ENCODE results near the gene LRRTM1.

Gene LRRTM1

DNA sequence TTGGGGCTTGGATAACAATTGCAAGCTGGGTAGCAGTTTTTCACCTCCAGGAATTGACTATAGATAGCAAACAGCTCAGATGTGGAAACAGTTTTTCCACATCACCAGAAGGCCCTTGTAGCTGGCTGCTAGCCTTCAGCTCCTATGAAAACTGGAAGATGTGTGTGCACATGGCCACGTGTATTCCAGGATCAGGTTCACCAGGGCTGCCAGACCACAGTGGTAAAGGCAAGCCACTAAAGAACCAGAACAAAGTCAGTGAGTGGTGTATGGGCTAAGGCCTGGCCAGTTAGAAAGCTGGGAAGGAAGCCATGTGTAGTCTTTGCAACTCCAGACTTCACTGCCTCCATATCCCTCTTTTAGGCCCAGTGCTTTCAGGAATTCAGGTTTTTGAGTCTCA lies 12.9 kb downstream of the LRRTM1 start:
- Mint-ChIP-seq H3K36me3 (no peaks in the 10 kb centered on the region), H3K4me3 (no peak overlapping the region), H3K27ac (no peak overlapping the region), H3K9me3 (peaks cover 0 to 2% of the 10 kb centered on the region in 2 donors), H3K4me1 (no peaks in the 10 kb centered on the region), H3K27me3 (no peaks in the 10 kb centered on the region)
- DNase-seq (no peak), ATAC-seq (replicated peaks) (no peak)

DNA sequence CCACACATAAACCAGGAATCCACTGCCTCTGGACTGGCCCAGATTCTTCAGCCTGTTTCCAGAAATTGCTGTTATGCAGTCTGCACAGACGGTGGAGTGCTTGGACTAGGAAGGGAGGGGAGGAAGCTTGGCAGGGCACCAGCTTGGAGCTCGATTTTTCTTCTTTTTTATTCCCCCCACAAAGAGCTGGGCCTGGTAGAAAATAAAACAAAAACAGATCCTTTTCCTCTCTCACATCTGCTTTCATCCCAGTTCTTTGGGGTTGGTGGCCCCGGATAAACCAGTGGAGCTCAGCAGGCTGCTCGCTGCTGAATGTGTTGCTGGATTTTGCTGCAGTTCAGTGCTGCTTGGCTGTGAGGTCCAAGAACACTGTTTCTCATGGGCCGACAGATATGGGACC lies 16.0 kb downstream of the LRRTM1 start:
- Mint-ChIP-seq H3K27me3 (no peaks in the 10 kb centered on the region), H3K36me3 (no peaks in the 10 kb centered on the region), H3K4me1 (no peaks in the 10 kb centered on the region), H3K27ac (no peak overlapping the region), H3K9me3 (peaks cover 0 to 6% of the 10 kb centered on the region in 2 donors), H3K4me3 (no peak overlapping the region)
- no peak for ATAC-seq (replicated peaks)
- no peak for DNase-seq

DNA sequence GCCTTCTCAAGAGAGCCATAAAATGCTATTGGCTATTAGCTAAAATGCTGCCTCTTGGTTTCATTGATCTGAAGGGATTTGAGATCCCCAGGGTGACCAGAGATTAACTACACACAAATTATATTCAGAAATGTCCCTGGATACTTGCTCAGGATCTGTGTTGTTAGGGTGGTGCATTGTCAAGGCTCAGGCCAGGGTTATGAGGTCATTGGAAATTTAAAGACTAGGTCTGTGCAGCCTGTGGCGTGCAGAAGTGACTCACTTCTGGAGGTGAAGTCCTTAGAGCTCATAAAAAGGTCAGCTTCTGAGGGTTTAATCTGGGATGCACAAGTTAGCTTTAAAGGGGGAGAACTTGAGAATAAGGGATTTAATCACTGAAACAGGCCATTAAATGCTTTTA lies 23.5 kb downstream of the LRRTM1 start:
- Mint-ChIP-seq H3K36me3 (no peaks in the 10 kb centered on the region), H3K27ac (no peak overlapping the region), H3K27me3 (no peaks in the 10 kb centered on the region), H3K9me3 (peaks cover 4 to 9% of the 10 kb centered on the region in 2 donors), H3K4me1 (no peaks in the 10 kb centered on the region), H3K4me3 (no peak overlapping the region)
- DNase-seq (no peak), ATAC-seq (replicated peaks) (no peak)

DNA sequence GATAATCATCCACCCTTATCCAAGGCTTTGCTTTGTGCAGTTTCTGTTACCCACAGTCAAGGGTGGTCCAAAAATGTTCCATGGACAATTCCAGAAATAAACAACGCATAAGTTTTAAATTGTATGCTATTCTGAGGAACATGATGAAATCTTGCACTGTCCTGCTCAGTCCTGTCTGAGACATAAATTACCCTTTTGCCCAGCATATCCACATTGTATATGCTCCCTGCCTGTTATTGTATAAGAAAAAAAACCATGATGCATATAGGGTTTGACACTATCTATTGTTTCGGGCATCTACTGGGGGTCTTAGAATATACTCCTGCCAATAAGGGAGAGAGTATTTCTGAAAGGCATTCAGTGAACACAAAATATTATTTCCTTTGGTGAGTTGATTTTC lies 24.0 kb downstream of the LRRTM1 start:
- no peak for DNase-seq
- Mint-ChIP-seq H3K4me1 (no peaks in the 10 kb centered on the region), H3K36me3 (no peaks in the 10 kb centered on the region), H3K9me3 (peaks cover 3 to 9% of the 10 kb centered on the region in 2 donors), H3K27me3 (no peaks in the 10 kb centered on the region), H3K4me3 (no peak overlapping the region), H3K27ac (no peak overlapping the region)
- no peak for ATAC-seq (replicated peaks)

DNA sequence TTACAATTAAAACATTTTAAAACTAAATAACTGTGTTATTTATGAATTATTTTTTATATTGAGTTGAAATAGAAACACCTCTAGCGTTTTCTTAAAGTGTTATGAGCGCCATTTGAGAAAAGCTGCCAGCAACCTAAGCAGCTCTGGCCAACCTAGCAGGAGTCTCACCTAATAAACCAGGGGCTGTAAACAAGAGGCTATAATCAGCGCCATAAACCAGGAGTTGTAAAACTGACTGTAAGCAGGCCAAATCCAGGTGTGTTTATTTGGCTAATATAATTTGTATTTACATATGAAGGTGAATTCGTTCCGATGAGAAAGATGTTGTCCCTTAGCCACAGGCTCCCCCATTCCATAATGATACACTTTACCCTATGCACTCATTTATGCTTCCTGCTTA lies 34.7 kb downstream of the LRRTM1 start:
- Mint-ChIP-seq H3K4me1 (no peaks in the 10 kb centered on the region), H3K9me3 (peaks cover 3 to 8% of the 10 kb centered on the region in 2 donors), H3K4me3 (no peak overlapping the region), H3K36me3 (no peaks in the 10 kb centered on the region), H3K27me3 (no peaks in the 10 kb centered on the region), H3K27ac (no peak overlapping the region)
- DNase-seq (no peak), ATAC-seq (replicated peaks) (no peak)

DNA sequence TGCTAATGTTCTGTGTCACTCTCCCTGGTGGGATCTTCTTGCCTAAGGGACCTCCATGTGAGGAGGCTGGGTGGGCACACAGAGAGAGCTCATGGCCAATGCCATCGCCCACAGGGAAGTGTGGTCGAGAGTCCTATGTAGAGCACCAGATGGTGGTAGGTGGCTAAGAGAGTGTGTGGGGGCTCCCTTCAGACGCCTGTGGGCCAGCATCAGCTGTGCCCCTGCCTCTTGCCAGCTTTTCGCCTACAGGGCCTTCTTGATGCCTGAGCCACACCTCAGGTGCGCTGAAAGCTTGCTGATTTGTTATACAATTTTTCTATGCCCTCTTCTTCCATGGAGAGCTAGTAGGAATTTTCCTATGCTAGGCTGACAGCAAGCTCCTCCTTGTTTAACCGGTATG lies 38.3 kb downstream of the LRRTM1 start:
- ATAC-seq (replicated peaks), result no peak
- H3K9me3 Mint-ChIP-seq, result peaks cover 3 to 8% of the 10 kb centered on the region in 2 donors

DNA sequence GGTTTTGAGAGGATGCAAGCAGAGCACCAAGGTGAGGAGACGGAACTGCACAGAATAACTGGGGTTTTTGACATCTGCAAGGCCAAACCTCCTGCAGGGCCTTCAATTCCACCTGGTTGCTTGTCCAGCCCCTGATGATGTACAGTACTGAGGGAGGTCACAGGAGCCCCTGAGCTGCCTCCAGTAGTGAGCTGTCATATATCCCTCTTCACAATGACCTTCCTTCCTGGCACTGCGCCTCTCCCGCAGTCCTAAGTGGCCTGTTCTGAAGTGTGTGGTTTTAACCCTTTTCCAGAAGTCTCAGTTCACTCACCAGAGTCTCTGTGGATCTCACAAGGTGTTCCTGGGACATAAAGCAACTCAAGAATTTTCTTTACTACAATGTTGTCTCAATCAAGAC lies 45.3 kb downstream of the LRRTM1 start:
- no peaks in the 10 kb centered on the region for H3K36me3 Mint-ChIP-seq
- DNase-seq (no peak), ATAC-seq (replicated peaks) (no peak)
- no peak overlapping the region for H3K27ac Mint-ChIP-seq
- no peaks in the 10 kb centered on the region for H3K9me3 Mint-ChIP-seq
- no peak overlapping the region for H3K4me3 Mint-ChIP-seq
- H3K27me3 Mint-ChIP-seq, result no peaks in the 10 kb centered on the region
- no peaks in the 10 kb centered on the region for H3K4me1 Mint-ChIP-seq

More for the DNA sequence above, 38.3 kb downstream of the LRRTM1 start:
- no peaks in the 10 kb centered on the region for H3K36me3 Mint-ChIP-seq
- H3K4me3 Mint-ChIP-seq, result no peak overlapping the region
- H3K4me1 Mint-ChIP-seq, result no peaks in the 10 kb centered on the region
- H3K27me3 Mint-ChIP-seq, result no peaks in the 10 kb centered on the region
- H3K27ac Mint-ChIP-seq, result no peak overlapping the region
- no peak for DNase-seq

DNA sequence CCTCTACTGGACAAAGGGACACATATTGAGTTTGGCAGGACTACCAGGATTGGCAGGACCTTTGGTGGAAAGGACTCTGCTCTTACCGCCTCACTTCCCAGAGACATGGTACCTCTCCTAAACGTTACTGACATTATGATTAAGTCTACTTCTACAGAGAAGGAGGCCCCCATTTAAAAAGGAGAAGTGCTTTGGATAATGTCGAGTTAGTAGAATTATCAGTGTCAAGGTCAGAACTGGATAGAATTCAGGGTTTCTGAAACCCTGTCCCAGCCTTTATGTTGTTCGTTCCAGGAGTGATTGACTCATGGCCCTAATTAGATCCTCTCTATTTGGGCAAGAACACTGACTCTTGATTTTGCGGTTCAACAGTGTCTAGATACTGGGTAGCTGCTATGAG lies 45.8 kb downstream of the LRRTM1 start:
- Mint-ChIP-seq H3K36me3 (no peaks in the 10 kb centered on the region), H3K4me1 (no peaks in the 10 kb centered on the region), H3K9me3 (no peaks in the 10 kb centered on the region), H3K27ac (no peak overlapping the region), H3K27me3 (no peaks in the 10 kb centered on the region), H3K4me3 (no peak overlapping the region)
- no peak for ATAC-seq (replicated peaks)
- DNase-seq, result no peak

DNA sequence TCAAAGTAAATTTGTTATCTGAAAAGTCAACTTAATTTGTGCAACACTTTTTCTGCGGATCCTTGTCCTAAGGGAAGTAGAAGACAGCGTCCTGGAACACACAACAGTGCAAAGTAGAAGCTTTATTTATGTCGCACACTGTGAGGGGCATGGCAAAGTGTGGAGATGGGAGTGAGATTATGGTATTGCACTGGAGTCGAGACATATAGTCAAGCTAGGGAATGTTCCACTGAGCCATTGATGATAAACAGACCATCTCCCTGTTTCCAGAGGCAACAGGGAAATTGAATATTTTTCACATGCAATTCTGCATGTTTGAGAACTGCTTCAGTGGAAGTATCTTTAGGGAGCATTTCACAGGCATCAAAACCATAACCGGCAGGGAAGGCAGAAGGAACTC lies 46.2 kb downstream of the LRRTM1 start:
- DNase-seq (no peak), ATAC-seq (replicated peaks) (no peak)
- H3K4me3 Mint-ChIP-seq, result no peak overlapping the region
- H3K36me3 Mint-ChIP-seq, result no peaks in the 10 kb centered on the region
- H3K9me3 Mint-ChIP-seq, result peaks cover 0 to 3% of the 10 kb centered on the region in 2 donors
- no peaks in the 10 kb centered on the region for H3K27me3 Mint-ChIP-seq
- no peaks in the 10 kb centered on the region for H3K4me1 Mint-ChIP-seq
- H3K27ac Mint-ChIP-seq, result no peak overlapping the region

DNA sequence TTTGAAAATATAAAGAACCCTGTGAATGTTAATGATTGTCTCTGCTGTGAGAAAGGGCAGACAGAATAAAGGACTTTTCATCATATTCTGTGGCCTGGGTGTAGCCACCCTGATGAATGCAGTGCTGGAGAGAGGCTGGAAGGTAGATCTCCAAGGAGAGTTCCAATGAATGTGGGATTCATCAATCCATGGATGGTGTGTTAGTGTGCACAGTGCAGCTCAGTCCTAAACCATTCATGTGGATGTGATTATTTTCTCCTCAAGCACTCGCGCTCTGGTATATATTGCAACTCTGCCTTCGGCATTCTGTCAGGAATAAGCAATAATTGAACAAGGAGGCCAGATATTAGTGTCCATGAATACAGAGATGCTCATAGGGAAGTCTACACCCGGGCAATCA lies 47.1 kb downstream of the LRRTM1 start:
- ATAC-seq (replicated peaks) (no peak), DNase-seq (no peak)
- Mint-ChIP-seq H3K9me3 (peaks cover 0 to 4% of the 10 kb centered on the region in 2 donors), H3K4me1 (no peaks in the 10 kb centered on the region), H3K27ac (no peak overlapping the region), H3K4me3 (no peak overlapping the region), H3K27me3 (no peaks in the 10 kb centered on the region), H3K36me3 (no peaks in the 10 kb centered on the region)

DNA sequence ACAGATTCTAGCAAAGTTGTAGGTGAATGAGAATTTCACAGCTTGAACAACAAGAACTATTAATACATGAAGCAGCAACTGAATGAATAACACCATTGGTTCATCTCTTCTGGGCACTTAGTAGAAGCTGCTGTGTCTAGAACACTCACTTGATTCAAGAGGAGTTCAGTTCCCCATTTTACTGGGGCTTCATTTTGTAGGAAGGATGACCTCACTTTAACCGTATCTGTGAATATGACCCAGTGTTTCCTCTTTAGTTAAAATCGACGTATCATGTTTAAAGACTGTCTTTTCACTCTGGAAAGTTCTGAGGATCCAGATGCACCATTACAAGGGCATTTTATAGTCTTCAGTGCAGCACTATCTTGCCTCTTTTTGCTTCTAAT lies 47.8 kb downstream of the LRRTM1 start:
- DNase-seq (no peak), ATAC-seq (replicated peaks) (no peak)
- Mint-ChIP-seq H3K9me3 (peaks cover 0 to 4% of the 10 kb centered on the region in 2 donors), H3K36me3 (no peaks in the 10 kb centered on the region), H3K27me3 (no peaks in the 10 kb centered on the region), H3K4me1 (no peaks in the 10 kb centered on the region), H3K27ac (no peak overlapping the region), H3K4me3 (no peak overlapping the region)

DNA sequence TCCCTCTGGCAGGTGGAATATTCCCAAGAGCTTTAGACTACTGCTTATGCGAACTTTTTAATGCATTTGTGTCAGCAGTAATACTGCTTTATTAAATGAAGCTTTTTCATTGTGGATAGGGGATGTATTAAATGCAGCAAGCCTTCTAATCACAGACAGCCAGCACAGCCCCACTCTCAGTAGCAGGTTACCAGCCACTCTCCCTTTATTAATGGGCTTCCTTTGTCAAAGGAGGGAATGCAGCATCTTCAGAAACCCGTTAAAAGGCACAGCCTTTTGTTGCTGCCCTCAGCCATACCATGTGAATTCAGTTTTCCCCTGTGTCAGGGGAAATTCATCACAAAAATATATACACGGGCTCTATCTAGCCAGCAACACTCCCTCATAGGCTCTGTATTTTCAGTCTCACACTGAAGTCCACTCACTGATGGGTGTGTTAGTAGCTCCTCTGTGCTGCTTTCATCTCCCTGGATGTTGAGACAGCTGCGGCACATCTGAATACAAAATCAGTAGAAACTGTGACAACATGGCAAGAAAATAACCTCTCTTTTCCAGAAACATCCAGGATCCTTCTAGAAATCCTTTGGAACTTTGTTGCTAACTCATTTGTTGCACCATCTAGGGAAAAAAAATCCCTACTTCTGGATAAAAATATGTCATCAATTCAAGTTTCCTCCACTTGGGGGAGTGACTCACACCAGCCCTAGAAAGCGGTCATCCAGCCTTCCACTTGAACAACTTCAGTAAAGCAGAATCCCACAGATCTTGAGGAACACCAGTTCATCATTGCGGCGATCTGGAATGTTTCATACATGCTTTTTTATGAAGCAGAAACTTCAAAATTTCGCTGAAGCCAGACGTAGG lies 48.4 kb downstream of the LRRTM1 start:
- H3K36me3 Mint-ChIP-seq, result no peaks in the 10 kb centered on the region
- no peaks in the 10 kb centered on the region for H3K4me1 Mint-ChIP-seq
- H3K27me3 Mint-ChIP-seq, result no peaks in the 10 kb centered on the region
- DNase-seq (no peak), ATAC-seq (replicated peaks) (no peak)
- peaks cover 0 to 4% of the 10 kb centered on the region in 2 donors for H3K9me3 Mint-ChIP-seq
- no peak overlapping the region for H3K4me3 Mint-ChIP-seq
- H3K27ac Mint-ChIP-seq, result no peak overlapping the region

DNA sequence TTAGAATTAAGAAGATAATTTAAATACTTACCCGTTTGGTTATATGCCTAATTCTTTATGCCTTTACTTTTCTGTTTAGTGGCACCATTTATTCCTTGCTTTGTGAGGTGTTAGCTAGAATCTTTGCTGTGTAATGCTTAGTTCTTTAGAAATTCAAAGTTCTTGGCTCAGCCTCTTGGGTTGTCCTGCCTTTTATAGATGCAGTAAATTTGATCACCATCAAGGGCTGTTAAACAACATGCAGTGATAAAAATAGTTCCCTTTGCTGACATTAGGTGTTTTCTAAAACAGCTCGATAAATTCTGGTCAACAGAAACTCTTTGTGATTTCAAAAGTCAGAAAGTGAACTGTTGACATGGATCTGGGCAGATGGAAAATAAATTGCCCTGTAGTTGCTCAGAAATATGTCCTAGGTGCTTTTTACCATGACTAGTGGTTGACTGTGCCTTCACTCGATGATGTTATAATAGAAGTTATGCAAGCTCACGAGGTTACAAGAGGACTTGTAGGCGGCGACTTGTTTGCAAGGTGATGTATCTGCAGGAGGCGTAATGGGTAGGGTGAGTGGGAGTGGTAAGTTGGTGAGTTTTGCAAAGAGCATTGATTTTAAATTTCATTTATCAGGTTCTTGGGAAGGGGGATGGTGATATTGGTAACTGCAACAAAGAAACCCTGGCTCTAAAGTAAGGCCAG lies 52.1 kb downstream of the LRRTM1 start:
- H3K9me3 Mint-ChIP-seq, result peaks cover 0 to 4% of the 10 kb centered on the region in 2 donors
- H3K4me1 Mint-ChIP-seq, result no peaks in the 10 kb centered on the region
- no peak for DNase-seq
- ATAC-seq (replicated peaks), result no peak
- no peak overlapping the region for H3K27ac Mint-ChIP-seq
- H3K27me3 Mint-ChIP-seq, result no peaks in the 10 kb centered on the region
- no peaks in the 10 kb centered on the region for H3K36me3 Mint-ChIP-seq
- no peak overlapping the region for H3K4me3 Mint-ChIP-seq
